Activated CD8-positive, alpha-beta memory T cell treated with anti-CD3 and anti-CD28 coated beads, Interleukin-2, amount 50 U/mL, for 1 hour (primary cell): ENCODE data around the gene ZNF804B.

ENCODE experiments used
- DNase-seq: peaks from one replicate; pipeline ENCODE4 v3.0.0-alpha.2; 2020; ENCODE audit errors: extremely low read depth

Gene ZNF804B

GRCh38 chr7:88967432-88967831 is 207.9 kb downstream of the ZNF804B start:
- DNase-seq = no peak

- no peak for DNase-seq
Observed at GRCh38 chr7:88969167-88969566, 209.7 kb downstream of the ZNF804B start.

- DNase-seq = no peak
Observed at GRCh38 chr7:88985295-88985694, 225.8 kb downstream of the ZNF804B start.

- DNase-seq = no peak
Observed at GRCh38 chr7:89001306-89001705, 241.8 kb downstream of the ZNF804B start.

GRCh38 chr7:89002981-89003956 is 243.8 kb downstream of the ZNF804B start:
- no peak for DNase-seq

GRCh38 chr7:89012016-89012415 is 252.5 kb downstream of the ZNF804B start:
- DNase-seq = no peak

GRCh38 chr7:89017695-89018094 is 258.2 kb downstream of the ZNF804B start:
- DNase-seq = no peak

GRCh38 chr7:89021741-89022140 is 262.2 kb downstream of the ZNF804B start:
- DNase-seq = no peak

- DNase-seq = no peak
Observed at GRCh38 chr7:89023206-89023605, 263.7 kb downstream of the ZNF804B start.

- DNase-seq = no peak
Observed at GRCh38 chr7:89023877-89024276, 264.4 kb downstream of the ZNF804B start.

GRCh38 chr7:89027781-89028180 is 268.3 kb downstream of the ZNF804B start:
- no peak for DNase-seq

GRCh38 chr7:89028319-89028718 is 268.8 kb downstream of the ZNF804B start:
- no peak for DNase-seq

GRCh38 chr7:89029864-89030263 is 270.4 kb downstream of the ZNF804B start:
- no peak for DNase-seq

GRCh38 chr7:89041240-89041639 is 281.7 kb downstream of the ZNF804B start:
- no peak for DNase-seq

- DNase-seq = no peak
Observed at GRCh38 chr7:89042940-89043339, 283.4 kb downstream of the ZNF804B start.

- no peak for DNase-seq
Observed at GRCh38 chr7:89049043-89049442, 289.5 kb downstream of the ZNF804B start.

GRCh38 chr7:89053130-89053529 is 293.6 kb downstream of the ZNF804B start:
- no peak for DNase-seq

GRCh38 chr7:89054361-89054760 is 294.9 kb downstream of the ZNF804B start:
- no peak for DNase-seq

- DNase-seq = no peak
Observed at GRCh38 chr7:89060234-89060633, 300.7 kb downstream of the ZNF804B start.

- DNase-seq = no peak
Observed at GRCh38 chr7:89064831-89065230, 305.3 kb downstream of the ZNF804B start.

GRCh38 chr7:89067048-89067447 is 307.5 kb downstream of the ZNF804B start:
- DNase-seq = no peak

GRCh38 chr7:89072081-89072480 is 312.6 kb downstream of the ZNF804B start:
- DNase-seq = no peak

GRCh38 chr7:89073776-89074175 is 314.3 kb downstream of the ZNF804B start:
- no peak for DNase-seq

- no peak for DNase-seq
Observed at GRCh38 chr7:89077992-89078391, 318.5 kb downstream of the ZNF804B start.
